ENCODE data around the gene HSD3B7.

HSD3B7 gene

DNA sequence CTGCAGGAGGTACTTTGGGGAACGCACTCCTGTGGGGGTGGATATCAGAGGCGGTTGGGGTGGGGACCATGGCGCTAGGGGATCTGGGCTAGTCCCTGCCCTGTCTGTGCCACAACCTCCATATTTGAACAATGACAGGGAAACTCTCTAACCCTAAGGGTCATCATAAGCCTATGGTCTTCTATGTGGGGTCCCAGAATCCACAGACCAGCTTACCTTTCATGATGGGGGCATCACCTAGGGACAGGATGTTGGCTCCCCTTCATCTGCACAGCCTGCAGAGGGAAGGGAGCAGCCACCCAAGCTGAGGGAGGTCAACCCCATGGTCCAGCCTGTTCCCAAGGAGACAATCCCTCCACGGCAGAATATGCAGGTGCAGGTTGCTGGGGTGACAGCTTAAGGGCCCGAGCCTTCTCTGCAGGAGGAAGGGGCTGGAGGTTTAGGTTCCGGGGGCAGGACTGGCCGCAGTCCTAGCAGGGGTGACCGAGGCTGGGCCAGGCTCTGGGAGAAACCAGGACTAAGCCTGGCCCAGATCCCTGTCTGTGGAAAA is 34.4 kb upstream of the HSD3B7 start:
- Histone ChIP-seq H4K8ac (ENCODE audit: low read depth, low read length) (no peak overlapping the region), H3K27me3 (ENCODE audit: insufficient read depth, low read length) (no peaks in the 10 kb centered on the region), H3K79me2 (ENCODE audit: control insufficient read depth, insufficient read depth, low read length, poor library complexity) (peaks cover 2% of the 10 kb centered on the region), H3K4me1 (ENCODE audit: control insufficient read depth in 1 of 2, insufficient read depth in 2 of 2, low read length in 2 of 2) (peaks cover 19 to 27% of the 10 kb centered on the region in 2 experiments), H3K79me1 (ENCODE audit: low read length) (peaks cover 15% of the 10 kb centered on the region), H3K4ac (ENCODE audit: low read depth, low read length) (no peak overlapping the region), H3K14ac (ENCODE audit: low read length) (no peak overlapping the region), H3K27ac (ENCODE audit: low read depth, low read length) (peak overlapping the region; percentile 40), H3K36me3 (ENCODE audit: control insufficient read depth in 1 of 2, insufficient read depth in 2 of 2, low read length in 2 of 2) (peaks cover 14 to 17% of the 10 kb centered on the region in 2 experiments), H3K9me3 (ENCODE audit: insufficient read depth, low read depth, low read length) (no peaks in the 10 kb centered on the region), H2BK12ac (ENCODE audit: low read length) (no peak overlapping the region), H4K12ac (ENCODE audit: low read depth, low read length) (no peak overlapping the region), H2AFZ (ENCODE audit: insufficient read depth, low read length, poor library complexity) (no peak overlapping the region), H3K18ac (ENCODE audit: low read length) (peak overlapping the region; percentile 21), H3K4me2 (ENCODE audit: low read length) (peak overlapping the region; percentile 93), H2AK5ac (ENCODE audit: low read length) (peak overlapping the region; percentile 3), H3K9ac (ENCODE audit: low read length) (no peak overlapping the region), H2BK5ac (ENCODE audit: low read depth, low read length, poor library complexity) (no peak overlapping the region), H2BK120ac (ENCODE audit: insufficient read depth, low read length, poor library complexity) (no peak overlapping the region), H3K4me3 (ENCODE audit: low read depth, low read length) (no peak overlapping the region), H4K91ac (ENCODE audit: low read depth, low read length) (peak overlapping the region; percentile 28), H3K23ac (ENCODE audit: low read length) (no peak overlapping the region)
- no peak for DNase-seq
- whole genome bisulfite sequencing (ENCODE audit: extremely low coverage, insufficient coverage, insufficient read length): no CpG with 5 or more reads among the region's 8 CpGs

DNA sequence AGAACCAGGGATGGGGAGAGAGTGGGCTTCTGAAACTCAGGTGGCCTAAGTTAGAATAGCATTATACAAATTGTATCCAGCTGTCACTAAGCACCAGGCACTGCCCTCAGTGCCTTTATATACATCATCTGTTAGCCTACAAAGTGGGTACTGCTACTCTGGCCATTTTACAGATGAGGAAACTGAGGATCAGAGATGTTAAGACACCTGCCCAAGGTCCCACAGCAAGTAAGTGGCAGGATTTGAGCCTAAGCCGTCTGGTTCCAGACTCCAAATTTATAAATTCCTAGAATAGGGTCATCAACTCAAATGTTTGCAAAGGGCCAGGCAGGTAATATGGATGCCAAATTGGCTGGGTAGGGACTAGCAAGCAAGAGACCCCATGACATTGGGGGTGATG is 33.8 kb upstream of the HSD3B7 start:
- Histone ChIP-seq H2BK120ac (ENCODE audit: insufficient read depth, low read length, poor library complexity) (no peak overlapping the region), H3K4me2 (ENCODE audit: low read length) (no peak overlapping the region), H4K8ac (ENCODE audit: low read depth, low read length) (no peak overlapping the region), H3K9ac (ENCODE audit: low read length) (no peak overlapping the region), H2AK5ac (ENCODE audit: low read length) (no peak overlapping the region), H3K23ac (ENCODE audit: low read length) (no peak overlapping the region), H3K4ac (ENCODE audit: low read depth, low read length) (no peak overlapping the region), H3K36me3 (ENCODE audit: control insufficient read depth in 1 of 2, insufficient read depth in 2 of 2, low read length in 2 of 2) (peaks cover 14 to 16% of the 10 kb centered on the region in 2 experiments), H4K91ac (ENCODE audit: low read depth, low read length) (no peak overlapping the region), H3K14ac (ENCODE audit: low read length) (no peak overlapping the region), H2BK12ac (ENCODE audit: low read length) (no peak overlapping the region), H3K79me2 (ENCODE audit: control insufficient read depth, insufficient read depth, low read length, poor library complexity) (peaks cover 2% of the 10 kb centered on the region), H3K4me3 (ENCODE audit: low read depth, low read length) (peak overlapping the region; percentile 39), H3K79me1 (ENCODE audit: low read length) (peaks cover 15% of the 10 kb centered on the region), H3K18ac (ENCODE audit: low read length) (no peak overlapping the region), H4K12ac (ENCODE audit: low read depth, low read length) (no peak overlapping the region), H3K4me1 (ENCODE audit: control insufficient read depth in 1 of 2, insufficient read depth in 2 of 2, low read length in 2 of 2) (peaks cover 19 to 27% of the 10 kb centered on the region in 2 experiments), H2AFZ (ENCODE audit: insufficient read depth, low read length, poor library complexity) (no peak overlapping the region), H3K9me3 (ENCODE audit: insufficient read depth, low read depth, low read length) (no peaks in the 10 kb centered on the region), H2BK5ac (ENCODE audit: low read depth, low read length, poor library complexity) (no peak overlapping the region), H3K27ac (ENCODE audit: low read depth, low read length) (no peak overlapping the region), H3K27me3 (ENCODE audit: insufficient read depth, low read length) (no peaks in the 10 kb centered on the region)
- DNase-seq: no peak
- no CpG with 5 or more reads among the region's 1 CpG for WGBS (ENCODE audit: extremely low coverage, insufficient coverage, insufficient read length)

DNA sequence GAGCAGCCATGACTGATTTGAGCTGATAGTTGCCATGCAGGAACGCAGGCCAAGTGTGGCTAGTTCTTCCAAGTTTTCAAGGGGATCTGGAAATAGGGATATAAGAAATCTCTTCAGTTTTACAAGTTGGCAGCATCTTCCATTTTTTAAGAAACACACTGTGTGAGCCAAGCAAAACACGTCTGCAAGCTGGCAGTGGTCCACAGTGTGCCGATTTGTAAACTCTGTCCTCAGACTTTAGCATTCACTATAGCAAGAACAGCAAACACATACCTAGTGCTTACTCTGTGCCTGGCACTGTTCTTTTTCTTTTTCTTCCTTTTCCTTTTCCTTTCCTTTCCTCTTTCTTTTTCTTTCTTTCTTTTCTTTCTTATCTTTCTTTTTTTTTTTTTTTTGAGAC is 33.3 kb upstream of the HSD3B7 start:
- no peaks in the 10 kb centered on the region for H3K27me3 ChIP-seq (ENCODE audit: insufficient read depth, low read length)
- WGBS (ENCODE audit: extremely low coverage, insufficient coverage, insufficient read length): no CpG with 5 or more reads among the region's 3 CpGs

GRCh38 chr16:30953111-30953510 is 31.9 kb upstream of the HSD3B7 start:
- no CpG with 5 or more reads among the region's 9 CpGs for WGBS (ENCODE audit: extremely low coverage, insufficient coverage, insufficient read length)
- no peak overlapping the region for H4K8ac ChIP-seq (ENCODE audit: low read depth, low read length)
- no peaks in the 10 kb centered on the region for H3K27me3 ChIP-seq (ENCODE audit: insufficient read depth, low read length)
- H3K14ac ChIP-seq (ENCODE audit: low read length): no peak overlapping the region
- no peak overlapping the region for H2BK12ac ChIP-seq (ENCODE audit: low read length)
- DNase-seq: no peak
- H4K91ac ChIP-seq (ENCODE audit: low read depth, low read length): no peak overlapping the region
- H2BK5ac ChIP-seq (ENCODE audit: low read depth, low read length, poor library complexity): no peak overlapping the region
- H3K79me2 ChIP-seq (ENCODE audit: control insufficient read depth, insufficient read depth, low read length, poor library complexity): peaks cover 5% of the 10 kb centered on the region
- H2AK5ac ChIP-seq (ENCODE audit: low read length): no peak overlapping the region
- H3K4me1 ChIP-seq (ENCODE audit: control insufficient read depth in 1 of 2, insufficient read depth in 2 of 2, low read length in 2 of 2): peaks cover 19 to 23% of the 10 kb centered on the region in 2 experiments
- no peak overlapping the region for H3K4ac ChIP-seq (ENCODE audit: low read depth, low read length)
- no peak overlapping the region for H3K4me2 ChIP-seq (ENCODE audit: low read length)
- no peaks in the 10 kb centered on the region for H3K9me3 ChIP-seq (ENCODE audit: insufficient read depth, low read depth, low read length)
- H3K4me3 ChIP-seq (ENCODE audit: low read depth, low read length): no peak overlapping the region
- H3K18ac ChIP-seq (ENCODE audit: low read length): no peak overlapping the region
- no peak overlapping the region for H4K12ac ChIP-seq (ENCODE audit: low read depth, low read length)
- H3K36me3 ChIP-seq (ENCODE audit: control insufficient read depth in 1 of 2, insufficient read depth in 2 of 2, low read length in 2 of 2): no peaks in the 10 kb centered on the region
- H3K23ac ChIP-seq (ENCODE audit: low read length): no peak overlapping the region
- no peak overlapping the region for H2BK120ac ChIP-seq (ENCODE audit: insufficient read depth, low read length, poor library complexity)
- H2AFZ ChIP-seq (ENCODE audit: insufficient read depth, low read length, poor library complexity): no peak overlapping the region
- no peak overlapping the region for H3K27ac ChIP-seq (ENCODE audit: low read depth, low read length)
- H3K79me1 ChIP-seq (ENCODE audit: low read length): peaks cover 19% of the 10 kb centered on the region
- no peak overlapping the region for H3K9ac ChIP-seq (ENCODE audit: low read length)

More for the DNA sequence above, 33.3 kb upstream of the HSD3B7 start:
- no peak overlapping the region for H2BK120ac ChIP-seq (ENCODE audit: insufficient read depth, low read length, poor library complexity)
- H2AFZ ChIP-seq (ENCODE audit: insufficient read depth, low read length, poor library complexity): no peak overlapping the region
- DNase-seq: no peak
- H3K36me3 ChIP-seq (ENCODE audit: control insufficient read depth in 1 of 2, insufficient read depth in 2 of 2, low read length in 2 of 2): peaks cover 10% of the 10 kb centered on the region in 2 experiments
- H3K4ac ChIP-seq (ENCODE audit: low read depth, low read length): no peak overlapping the region
- H3K9me3 ChIP-seq (ENCODE audit: insufficient read depth, low read depth, low read length): no peaks in the 10 kb centered on the region
- no peak overlapping the region for H2AK5ac ChIP-seq (ENCODE audit: low read length)
- H3K23ac ChIP-seq (ENCODE audit: low read length): no peak overlapping the region
- no peak overlapping the region for H3K4me3 ChIP-seq (ENCODE audit: low read depth, low read length)
- H3K18ac ChIP-seq (ENCODE audit: low read length): no peak overlapping the region
- no peak overlapping the region for H2BK5ac ChIP-seq (ENCODE audit: low read depth, low read length, poor library complexity)
- H3K4me2 ChIP-seq (ENCODE audit: low read length): no peak overlapping the region
- no peak overlapping the region for H3K27ac ChIP-seq (ENCODE audit: low read depth, low read length)
- H3K14ac ChIP-seq (ENCODE audit: low read length): no peak overlapping the region
- H3K79me1 ChIP-seq (ENCODE audit: low read length): peaks cover 15% of the 10 kb centered on the region
- peaks cover 22 to 27% of the 10 kb centered on the region in 2 experiments for H3K4me1 ChIP-seq (ENCODE audit: control insufficient read depth in 1 of 2, insufficient read depth in 2 of 2, low read length in 2 of 2)
- H3K79me2 ChIP-seq (ENCODE audit: control insufficient read depth, insufficient read depth, low read length, poor library complexity): peaks cover 2% of the 10 kb centered on the region
- H2BK12ac ChIP-seq (ENCODE audit: low read length): no peak overlapping the region
- no peak overlapping the region for H4K12ac ChIP-seq (ENCODE audit: low read depth, low read length)
- H4K91ac ChIP-seq (ENCODE audit: low read depth, low read length): no peak overlapping the region
- H4K8ac ChIP-seq (ENCODE audit: low read depth, low read length): no peak overlapping the region
- H3K9ac ChIP-seq (ENCODE audit: low read length): no peak overlapping the region

All from trophoblast cell (in vitro differentiated cells and primary cell).